Neural crest cell (in vitro differentiated cells): ENCODE data around the gene CHD6. TPM values are rescaled to one million over a fixed set of nuclear protein-coding genes. Genes with fewer than 3 reads are reported as not detected.

ENCODE experiments used
- DNase-seq: peaks from one replicate; pipeline ENCODE4 v3.0.0; 2021; ENCODE audit warnings: low read depth, mixed read lengths, low spot score
- H3K27ac Mint-ChIP-seq: one replicate; pipeline ENCODE4 v1.8.0; 2021; ENCODE audit warnings: mild to moderate bottlenecking, mixed read lengths; ENCODE audit not compliant: unreplicated experiment
- H3K27me3 Mint-ChIP-seq: 2 replicates; pipeline ENCODE4 v1.8.0; 2021; ENCODE audit warnings: low read depth, mild to moderate bottlenecking, mixed read lengths
- H3K36me3 Mint-ChIP-seq: 2 replicates; pipeline ENCODE4 v1.8.0; 2021; ENCODE audit warnings: low read depth, mild to moderate bottlenecking, mixed read lengths
- H3K4me1 Mint-ChIP-seq: 2 replicates; pipeline ENCODE4 v1.8.0; 2021; ENCODE audit warnings: mixed read lengths
- H3K4me3 Mint-ChIP-seq: one replicate; pipeline ENCODE4 v1.8.0; 2021; ENCODE audit warnings: mild to moderate bottlenecking, mixed read lengths
- H3K9me3 Mint-ChIP-seq: 2 replicates; pipeline ENCODE4 v1.8.0; 2021; ENCODE audit warnings: mixed read lengths
- CTCF ChIP-seq: fragments of 200-600 bp; sonication (generic); conservative IDR thresholded peaks from 2 replicates; pipeline ENCODE4 v1.5.0; 2021; ENCODE audit warnings: antibody characterized with exemption, mild to moderate bottlenecking
- total RNA-seq: library from RNA; stranded (reverse); gene quantifications from 2 replicates; pipeline ENCODE4 v1.2.1, GENCODE V29; 2021

The CHD6 gene
- total RNA-seq, 1 donor from 2014 or later = 51.2 TPM

GRCh38 chr20:41394931-41395666 is 223.1 kb downstream of the CHD6 start:
- no peaks in the 10 kb centered on the region for H3K27me3 Mint-ChIP-seq
- H3K4me3 Mint-ChIP-seq = no peak overlapping the region
- peak overlapping the region; percentile 8 for H3K27ac Mint-ChIP-seq
- no peak for TF ChIP-seq CTCF
- no peak for DNase-seq
- H3K36me3 Mint-ChIP-seq = no peaks in the 10 kb centered on the region
- H3K4me1 Mint-ChIP-seq = peaks cover 47% of the 10 kb centered on the region
- no peaks in the 10 kb centered on the region for H3K9me3 Mint-ChIP-seq

- no peak for TF ChIP-seq CTCF
- peaks cover 53% of the 10 kb centered on the region for H3K4me1 Mint-ChIP-seq
- H3K4me3 Mint-ChIP-seq = peak overlapping the region; percentile 62
- no peaks in the 10 kb centered on the region for H3K27me3 Mint-ChIP-seq
- no peaks in the 10 kb centered on the region for H3K9me3 Mint-ChIP-seq
- DNase-seq = no peak
- H3K36me3 Mint-ChIP-seq = no peaks in the 10 kb centered on the region
- H3K27ac Mint-ChIP-seq = no peak overlapping the region
Measured at GRCh38 chr20:41394081-41394480, 224.1 kb downstream of the CHD6 start.

- no peak for TF ChIP-seq CTCF
- H3K4me3 Mint-ChIP-seq = peak overlapping the region; percentile 62
- no peaks in the 10 kb centered on the region for H3K27me3 Mint-ChIP-seq
- DNase-seq = no peak
- no peak overlapping the region for H3K27ac Mint-ChIP-seq
- no peaks in the 10 kb centered on the region for H3K9me3 Mint-ChIP-seq
- no peaks in the 10 kb centered on the region for H3K36me3 Mint-ChIP-seq
- H3K4me1 Mint-ChIP-seq = peaks cover 53% of the 10 kb centered on the region
Measured at GRCh38 chr20:41393705-41394066, 224.5 kb downstream of the CHD6 start.

GRCh38 chr20:41392871-41393704 is 225.1 kb downstream of the CHD6 start:
- no peaks in the 10 kb centered on the region for H3K9me3 Mint-ChIP-seq
- peak overlapping the region; percentile 87 for H3K27ac Mint-ChIP-seq
- H3K4me1 Mint-ChIP-seq = peaks cover 53% of the 10 kb centered on the region
- no peaks in the 10 kb centered on the region for H3K27me3 Mint-ChIP-seq
- no peaks in the 10 kb centered on the region for H3K36me3 Mint-ChIP-seq
- no peak for TF ChIP-seq CTCF
- peak; percentile 68 for DNase-seq
- peak overlapping the region; percentile 62 for H3K4me3 Mint-ChIP-seq

GRCh38 chr20:41392295-41392694 is 225.9 kb downstream of the CHD6 start:
- Mint-ChIP-seq H3K9me3 (no peaks in the 10 kb centered on the region), H3K4me1 (peaks cover 57% of the 10 kb centered on the region), H3K4me3 (peak overlapping the region; percentile 5), H3K27ac (no peak overlapping the region), H3K36me3 (no peaks in the 10 kb centered on the region), H3K27me3 (no peaks in the 10 kb centered on the region)
- TF ChIP-seq CTCF = no peak
- DNase-seq = no peak
